Breast epithelium (tissue), 4 donors: ENCODE data around the gene DCST2. TPM values are rescaled to one million over a fixed set of nuclear protein-coding genes. Genes with fewer than 3 reads are reported as not detected.

Experiments used
- DNase-seq, 2 donors: peaks; one replicate each; pipeline ENCODE4 v3.0.0-alpha.2; 2019; ENCODE audit warnings: low spot score in 2 of 2
- H3K27ac ChIP-seq, 2 donors: fragments of 200-600 bp; sonication (generic) in 1 of 2; one replicate each; pipeline ENCODE4 v1.5.1; 2016 to 2019; ENCODE audit warnings: mild to moderate bottlenecking in 1 of 2
- H3K27me3 ChIP-seq, 2 donors: fragments of 200-600 bp; sonication (generic) in 1 of 2; one replicate each; pipeline versions ENCODE4 v1.5.1 to v1.6.0; 2017 to 2019; ENCODE audit warnings: control low read depth in 1 of 2, mild to moderate bottlenecking in 1 of 2
- H3K36me3 ChIP-seq: fragments of 200-600 bp; one replicate; pipeline ENCODE4 v1.5.1; 2019
- H3K4me1 ChIP-seq, 2 donors: fragments of 200-600 bp; sonication (generic); one replicate each; pipeline ENCODE4 v1.5.1; 2016 to 2019; ENCODE audit warnings: control low read depth in 1 of 2
- H3K4me3 ChIP-seq, 3 donors: fragments of 200-600 bp; sonication (generic); 1 replicate in 2 of 3; 2 replicates in 1 of 3; pipeline ENCODE4 v1.5.1; 2016 to 2019; ENCODE audit warnings: mild to moderate bottlenecking in 3 of 3, moderate library complexity in 2 of 3
- H3K9me3 ChIP-seq, 2 donors: fragments of 200-600 bp; sonication (generic) in 1 of 2; one replicate each; pipeline ENCODE4 v1.5.1; 2016 to 2019; ENCODE audit warnings: control low read depth in 1 of 2
- POLR2A ChIP-seq: fragments of 450-650 bp; IDR thresholded peaks from one replicate; pipeline ENCODE4 v1.6.1; 2016; ENCODE audit warnings: antibody characterized with exemption, mild to moderate bottlenecking, moderate library complexity
- POLR2AphosphoS5 ChIP-seq, 3 donors: sonication (generic); formaldehyde crosslinking; IDR thresholded peaks; one replicate each; pipeline ENCODE4 v1.6.1; 2017; ENCODE audit warnings: antibody characterized with exemption in 3 of 3
- intact Hi-C: fragments of 100-400 bp; cut with DNase I; formaldehyde crosslinking; loops from one replicate; pipeline ENCODE4 v1.15.1; 2023; ENCODE audit warnings: low total_unique reads
- total RNA-seq, 3 donors: library from RNA; depleted of rRNA; stranded (reverse); fragments of >200 nt; gene quantifications; one replicate each; pipeline ENCODE4 v1.1.0, GENCODE V29; 2016
- TF ChIP-seq, protein P1 (sequence below), 3 donors: fragments of 450-650 bp; IDR thresholded peaks; one replicate each; pipeline ENCODE4 v1.5.1; 2016 to 2017; ENCODE audit warnings: antibody characterized with exemption in 3 of 3, mild to moderate bottlenecking in 3 of 3, moderate library complexity in 3 of 3

Gene DCST2
- total RNA-seq, 3 donors from 2014 or later: 0.48 to 4.4 (median 3.3) TPM

DNA sequence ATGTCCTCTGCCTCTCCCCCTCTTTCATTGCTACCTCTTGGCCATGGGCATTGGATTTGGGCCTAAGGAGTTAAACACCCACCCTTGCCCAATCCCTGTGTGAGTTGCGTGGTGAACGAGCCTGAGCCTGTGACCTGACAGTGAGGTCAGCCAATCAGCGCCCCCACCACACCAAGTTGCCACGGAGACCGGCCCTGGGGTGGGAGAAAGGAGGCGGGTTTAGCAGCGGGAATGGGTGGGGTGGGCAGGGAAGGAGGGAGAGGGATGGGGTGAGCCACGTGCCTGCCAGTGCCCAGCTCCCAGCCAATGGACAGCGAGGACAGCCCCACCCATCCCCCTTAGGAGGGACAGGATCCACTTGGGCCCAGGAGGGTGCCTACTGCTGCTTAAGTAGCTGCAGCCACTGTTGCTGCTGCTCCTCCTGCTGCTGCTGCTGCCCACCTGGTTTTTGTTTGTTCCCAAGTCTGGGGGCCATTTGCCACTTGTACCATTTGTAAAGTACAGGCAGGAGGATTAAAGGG lies 21.5 kb downstream of the DCST2 start:
- TF ChIP-seq POLR2AphosphoS5 (IDR thresholded peaks at IDR 0.05) (no peak), POLR2A (no peak)
- TF ChIP-seq, protein P1, sequence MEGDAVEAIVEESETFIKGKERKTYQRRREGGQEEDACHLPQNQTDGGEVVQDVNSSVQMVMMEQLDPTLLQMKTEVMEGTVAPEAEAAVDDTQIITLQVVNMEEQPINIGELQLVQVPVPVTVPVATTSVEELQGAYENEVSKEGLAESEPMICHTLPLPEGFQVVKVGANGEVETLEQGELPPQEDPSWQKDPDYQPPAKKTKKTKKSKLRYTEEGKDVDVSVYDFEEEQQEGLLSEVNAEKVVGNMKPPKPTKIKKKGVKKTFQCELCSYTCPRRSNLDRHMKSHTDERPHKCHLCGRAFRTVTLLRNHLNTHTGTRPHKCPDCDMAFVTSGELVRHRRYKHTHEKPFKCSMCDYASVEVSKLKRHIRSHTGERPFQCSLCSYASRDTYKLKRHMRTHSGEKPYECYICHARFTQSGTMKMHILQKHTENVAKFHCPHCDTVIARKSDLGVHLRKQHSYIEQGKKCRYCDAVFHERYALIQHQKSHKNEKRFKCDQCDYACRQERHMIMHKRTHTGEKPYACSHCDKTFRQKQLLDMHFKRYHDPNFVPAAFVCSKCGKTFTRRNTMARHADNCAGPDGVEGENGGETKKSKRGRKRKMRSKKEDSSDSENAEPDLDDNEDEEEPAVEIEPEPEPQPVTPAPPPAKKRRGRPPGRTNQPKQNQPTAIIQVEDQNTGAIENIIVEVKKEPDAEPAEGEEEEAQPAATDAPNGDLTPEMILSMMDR (IDR thresholded peaks at IDR 0.05): no peak
- Histone ChIP-seq H3K9me3 (no peaks in the 10 kb centered on the region), H3K27me3 (no peaks in the 10 kb centered on the region), H3K27ac (peak overlapping the region; percentile 98 to 99), H3K4me3 (peak overlapping the region in 2 of 3 donors; percentile 63 to 73), H3K4me1 (peaks cover 26 to 27% of the 10 kb centered on the region in 2 donors), H3K36me3 (no peaks in the 10 kb centered on the region)
- DNase-seq: peak in 1 of 2 donors; percentile 75
- intact Hi-C loops: loop anchor here (1.0 kb wide), 1 partner anchor 23 kb away; no protein-coding TSS in a partner anchor

DNA sequence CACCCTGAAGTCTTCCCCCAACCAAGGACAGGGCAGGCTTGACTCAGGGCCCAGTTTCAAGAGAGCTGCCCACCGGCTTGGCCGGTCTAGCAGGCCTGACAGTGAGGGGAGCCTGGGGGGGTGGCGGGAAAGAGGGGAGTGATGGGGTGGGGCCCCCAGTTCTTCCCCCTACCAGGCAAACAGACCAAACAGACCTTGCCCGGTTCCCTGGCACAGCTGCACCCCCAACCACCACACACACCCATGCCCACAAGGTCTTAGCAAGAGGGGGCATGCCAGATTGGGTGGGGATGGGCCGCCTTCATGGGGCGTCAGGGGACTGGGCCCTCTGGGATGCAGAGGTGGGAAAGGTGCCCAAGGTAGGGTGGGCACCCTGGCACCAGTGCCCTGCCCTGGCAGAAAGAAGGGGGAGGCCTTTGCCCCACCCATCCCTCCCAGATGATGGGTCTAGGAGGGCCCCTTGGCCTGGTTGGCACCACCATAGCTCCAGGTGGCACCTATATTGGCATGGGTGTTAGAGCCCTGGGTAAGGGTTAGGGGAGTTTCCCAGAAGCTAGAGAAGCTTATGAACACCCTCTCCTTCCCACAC lies 22.1 kb downstream of the DCST2 start:
- TF ChIP-seq POLR2A: no peak
- no peak for TF ChIP-seq POLR2AphosphoS5 (IDR thresholded peaks at IDR 0.05)
- TF ChIP-seq, protein P1 (IDR thresholded peaks at IDR 0.05): no peak
- H3K4me1 ChIP-seq: peaks cover 28 to 32% of the 10 kb centered on the region in 2 donors
- peak overlapping the region; percentile 98 to 99 for H3K27ac ChIP-seq
- no peak for DNase-seq
- H3K27me3 ChIP-seq: no peaks in the 10 kb centered on the region
- peak overlapping the region in 2 of 3 donors; percentile 63 to 73 for H3K4me3 ChIP-seq
- H3K36me3 ChIP-seq: no peaks in the 10 kb centered on the region
- intact Hi-C loops: loop anchor here (1.0 kb wide), 1 partner anchor 22 kb away; no protein-coding TSS in a partner anchor
- H3K9me3 ChIP-seq: no peaks in the 10 kb centered on the region

DNA sequence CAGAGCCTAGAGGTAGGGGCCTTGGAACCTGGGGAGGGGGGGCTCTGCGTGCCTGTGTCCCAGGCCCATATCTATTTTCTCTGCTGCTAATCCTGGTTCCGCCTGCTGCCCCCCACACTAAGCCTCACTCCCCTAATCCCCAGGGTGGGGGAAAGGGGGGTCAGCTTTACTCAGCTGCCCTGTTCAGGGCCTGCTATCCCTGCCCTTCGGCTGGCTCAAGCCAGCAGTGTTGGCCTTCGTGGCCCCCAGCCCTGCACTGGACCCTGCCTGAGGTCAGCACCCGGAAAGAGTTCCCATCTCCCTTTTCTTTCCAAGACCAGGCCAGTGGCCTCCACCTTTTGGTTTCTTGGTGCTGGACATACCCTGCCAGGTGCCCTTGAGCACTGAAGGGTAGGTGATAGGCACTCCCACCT lies 22.6 kb downstream of the DCST2 start:
- H3K36me3 ChIP-seq: no peaks in the 10 kb centered on the region
- peak overlapping the region in 2 of 3 donors; percentile 63 to 73 for H3K4me3 ChIP-seq
- H3K4me1 ChIP-seq: peaks cover 28 to 36% of the 10 kb centered on the region in 2 donors
- no peaks in the 10 kb centered on the region for H3K9me3 ChIP-seq
- intact Hi-C loops: no loop called here
- peak overlapping the region; percentile 98 to 99 for H3K27ac ChIP-seq
- TF ChIP-seq POLR2A: no peak
- TF ChIP-seq, protein P1 (IDR thresholded peaks at IDR 0.05): no peak
- no peak for TF ChIP-seq POLR2AphosphoS5 (IDR thresholded peaks at IDR 0.05)
- H3K27me3 ChIP-seq: no peaks in the 10 kb centered on the region
- no peak for DNase-seq

DNA sequence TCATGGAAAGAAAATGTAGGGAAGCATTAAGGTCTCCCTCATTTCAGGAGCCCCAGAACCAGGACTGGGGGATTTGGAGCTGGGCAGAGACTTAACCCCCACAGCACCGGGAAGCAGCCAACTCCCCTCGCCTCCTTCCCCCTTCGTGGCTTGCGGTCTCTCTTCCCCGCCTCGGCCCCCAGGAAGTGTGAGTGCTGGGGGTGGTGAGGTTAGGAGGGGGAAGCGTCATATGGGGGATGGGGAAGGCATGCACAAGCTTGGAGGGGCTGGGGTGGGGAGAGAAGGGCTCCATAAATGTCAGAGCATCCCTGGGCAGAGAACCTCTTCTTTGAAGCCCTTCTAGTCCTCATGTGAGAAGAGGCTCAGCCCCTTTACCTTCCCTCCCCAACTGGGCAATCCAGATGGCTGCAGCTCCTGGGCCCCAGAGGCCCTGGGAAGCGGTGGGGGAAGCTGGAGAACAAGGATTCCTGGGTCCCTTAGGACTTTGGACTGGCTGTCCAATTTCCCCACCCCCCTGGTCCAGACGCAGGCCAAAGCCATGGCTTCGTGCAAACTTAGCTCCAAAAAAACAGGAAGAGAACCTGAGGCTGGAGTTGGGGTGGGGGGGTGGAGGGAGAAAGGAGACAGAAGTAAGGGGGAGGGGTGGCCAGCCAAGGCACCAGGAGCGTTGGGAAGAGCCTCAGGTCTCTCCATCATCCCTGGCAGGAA lies 23.2 kb downstream of the DCST2 start:
- Histone ChIP-seq H3K27me3 (no peaks in the 10 kb centered on the region), H3K27ac (peak overlapping the region; percentile 98 to 99), H3K36me3 (no peaks in the 10 kb centered on the region), H3K9me3 (no peaks in the 10 kb centered on the region), H3K4me3 (peak overlapping the region; percentile 33 to 73 (median 63)), H3K4me1 (peaks cover 28 to 42% of the 10 kb centered on the region in 2 donors)
- no peak for DNase-seq
- intact Hi-C loops: no loop called here
- TF ChIP-seq POLR2AphosphoS5 (IDR thresholded peaks at IDR 0.05): no peak
- TF ChIP-seq, protein P1 (IDR thresholded peaks at IDR 0.05): no peak
- TF ChIP-seq POLR2A: no peak

DNA sequence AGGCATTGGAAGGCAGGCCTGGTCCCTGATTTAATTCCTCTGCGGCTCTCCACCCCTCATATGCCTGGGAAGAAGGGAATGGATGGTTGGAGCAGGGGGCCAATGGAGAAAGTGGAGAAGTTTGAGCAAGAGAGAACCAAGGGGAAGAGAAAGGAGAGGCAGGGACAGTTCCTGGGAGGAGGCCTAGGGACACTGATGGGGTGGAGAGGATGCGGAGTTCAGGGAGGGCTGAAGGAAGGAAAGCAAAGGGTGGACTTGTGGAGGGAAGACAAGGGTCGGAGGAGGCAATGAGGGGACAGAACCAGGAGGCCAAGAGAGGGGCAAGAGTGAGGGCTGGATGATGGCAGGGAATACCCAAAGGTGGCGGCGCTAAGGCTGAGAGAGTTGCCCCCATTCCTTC lies 23.8 kb downstream of the DCST2 start:
- Histone ChIP-seq H3K4me3 (peak overlapping the region; percentile 33 to 73 (median 63)), H3K4me1 (peaks cover 31 to 47% of the 10 kb centered on the region in 2 donors)
- intact Hi-C loops: no loop called here

More for the DNA sequence above, 23.8 kb downstream of the DCST2 start:
- DNase-seq: no peak
- H3K9me3 ChIP-seq: no peaks in the 10 kb centered on the region
- H3K27me3 ChIP-seq: no peaks in the 10 kb centered on the region
- TF ChIP-seq, protein P1 (IDR thresholded peaks at IDR 0.05): no peak
- no peak for TF ChIP-seq POLR2A
- no peak for TF ChIP-seq POLR2AphosphoS5 (IDR thresholded peaks at IDR 0.05)
- no peaks in the 10 kb centered on the region for H3K36me3 ChIP-seq
- H3K27ac ChIP-seq: peak overlapping the region; percentile 98 to 99
